Pancreas (tissue), 10 donors: ENCODE results near the gene MAGIX. TPM values are rescaled to one million over a fixed set of nuclear protein-coding genes. Genes with fewer than 3 reads are reported as not detected.

Experiments used
- ATAC-seq, 4 donors: fragments of 200-7000 bp; cut with Tn5 transposase; one replicate each; pipeline versions ENCODE4 v1.8.0 to v1.9.1; 2020; ENCODE audit warnings: mild to moderate bottlenecking in 4 of 4, moderate library complexity in 4 of 4
- DNase-seq, 6 donors: peaks; one replicate each; pipeline ENCODE4 v3.0.0-alpha.2; 2020
- FAIRE-seq: peaks from 2 replicates; lab custom pipeline; 2012; peaks lifted over from hg19 to GRCh38; lab: Jason Lieb, UNC
- H3K27ac ChIP-seq, 4 donors: fragments of 200-600 bp; sonication (generic); 1 replicate in 3 of 4; 2 replicates in 1 of 4; pipeline versions ENCODE4 v1.5.0 to v1.8.0; 2020
- H3K27me3 ChIP-seq, 4 donors: fragments of 200-600 bp; one replicate each; pipeline ENCODE4 v1.8.0; 2021
- H3K36me3 ChIP-seq, 3 donors: fragments of 200-600 bp; sonication (generic) in 1 of 3; one replicate each; pipeline versions ENCODE4 v1.5.0 to v1.8.0; 2020 to 2021
- H3K4me1 ChIP-seq, 3 donors: fragments of 200-600 bp; one replicate each; pipeline ENCODE4 v1.8.0; 2021
- H3K4me3 ChIP-seq, 4 donors: fragments of 200-600 bp; sonication (generic) in 2 of 4; one replicate each; pipeline versions ENCODE4 v1.5.0 to v1.8.0; 2020 to 2021
- H3K9me3 ChIP-seq, 4 donors: fragments of 200-600 bp; one replicate each; pipeline ENCODE4 v1.8.0; 2021
- WGBS, 2 donors: extraction: QIAGEN DNeasy Blood & Tissue Kit; methylation state at CpG; one replicate each; pipeline ENCODE4 v1.1.7; 2013; 5-methylcytosine and 5-hydroxymethylcytosine counted together
- intact Hi-C, 3 donors: fragments of 100-400 bp; cut with DNase I; formaldehyde crosslinking; loops; one replicate each; pipeline versions ENCODE4 v1.11.1 to v1.14.2; 2022
- polyA plus RNA-seq, 2 donors: library from polyadenylated mRNA; stranded (reverse); fragments of 200-250 nt; gene quantifications; one replicate each; pipeline ENCODE4 v1.2.3, GENCODE V29; 2013
- total RNA-seq, 6 donors: library from RNA; stranded (reverse); fragmentation: NEBNext Ultra II Directional in 4 of 6; extraction: Animal tissue kit (Norgen Biotek cat#: 25700) in 4 of 6; gene quantifications; one replicate each; pipeline versions ENCODE4 v1.2.1 to v1.2.4, GENCODE V29; 2021 to 2023
- TF ChIP-seq, protein P1 (sequence below), 4 donors: fragments of 200-600 bp; sonication (generic) in 3 of 4; IDR thresholded peaks; one replicate each; pipeline versions ENCODE4 v1.5.0 to v1.8.0; 2021; ENCODE audit warnings: antibody characterized with exemption in 4 of 4
- donor health status: healthy with polysubstance abuse.
- donor health status: DM: no; HTN: no; CAD: no; lungs with moderate emphysema.
- donor health status: DM: no; HTN: no; CAD: no.
- donor health status: control.
- donor health status: control.
- donor health status: Bipolar disorder and iron deficiency.
- donor health status: DM: yes; HTN: yes; CAD: no.
- donor health status: DM: no; HTN: no; CAD: no.
- donor health status: DM: no; HTN: no; CAD: no.
- donor health status: DM: yes; HTN: yes; CAD: no.

The MAGIX gene
- total and polyA plus RNA-seq, 8 donors: 6.8 to 25.7 (median 8.6) TPM

- FAIRE-seq (peak; percentile 95), DNase-seq (peak; percentile 87 to 94 (median 91)), ATAC-seq (peak; percentile 70 to 84 (median 84))
- intact Hi-C loops: no loop called here
- WGBS, 2 donors: 9 to 40% methylated on average over 41 to 45 of the region's 46 CpGs
- Histone ChIP-seq H3K9me3 (no peaks in the 10 kb centered on the region), H3K4me3 (peak overlapping the region in 2 of 4 donors; percentile 40 to 44), H3K4me1 (peaks cover 0 to 6% (median 0%) of the 10 kb centered on the region in 3 donors), H3K27me3 (no peaks in the 10 kb centered on the region), H3K36me3 (no peaks in the 10 kb centered on the region), H3K27ac (peak overlapping the region in 3 of 4 donors; percentile 23 to 55 (median 42))
- TF ChIP-seq, protein P1, sequence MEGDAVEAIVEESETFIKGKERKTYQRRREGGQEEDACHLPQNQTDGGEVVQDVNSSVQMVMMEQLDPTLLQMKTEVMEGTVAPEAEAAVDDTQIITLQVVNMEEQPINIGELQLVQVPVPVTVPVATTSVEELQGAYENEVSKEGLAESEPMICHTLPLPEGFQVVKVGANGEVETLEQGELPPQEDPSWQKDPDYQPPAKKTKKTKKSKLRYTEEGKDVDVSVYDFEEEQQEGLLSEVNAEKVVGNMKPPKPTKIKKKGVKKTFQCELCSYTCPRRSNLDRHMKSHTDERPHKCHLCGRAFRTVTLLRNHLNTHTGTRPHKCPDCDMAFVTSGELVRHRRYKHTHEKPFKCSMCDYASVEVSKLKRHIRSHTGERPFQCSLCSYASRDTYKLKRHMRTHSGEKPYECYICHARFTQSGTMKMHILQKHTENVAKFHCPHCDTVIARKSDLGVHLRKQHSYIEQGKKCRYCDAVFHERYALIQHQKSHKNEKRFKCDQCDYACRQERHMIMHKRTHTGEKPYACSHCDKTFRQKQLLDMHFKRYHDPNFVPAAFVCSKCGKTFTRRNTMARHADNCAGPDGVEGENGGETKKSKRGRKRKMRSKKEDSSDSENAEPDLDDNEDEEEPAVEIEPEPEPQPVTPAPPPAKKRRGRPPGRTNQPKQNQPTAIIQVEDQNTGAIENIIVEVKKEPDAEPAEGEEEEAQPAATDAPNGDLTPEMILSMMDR (IDR thresholded peaks at IDR 0.05): no peak
Measured at GRCh38 chrX:49184294-49185281, 22.0 kb downstream of the MAGIX start.

DNA sequence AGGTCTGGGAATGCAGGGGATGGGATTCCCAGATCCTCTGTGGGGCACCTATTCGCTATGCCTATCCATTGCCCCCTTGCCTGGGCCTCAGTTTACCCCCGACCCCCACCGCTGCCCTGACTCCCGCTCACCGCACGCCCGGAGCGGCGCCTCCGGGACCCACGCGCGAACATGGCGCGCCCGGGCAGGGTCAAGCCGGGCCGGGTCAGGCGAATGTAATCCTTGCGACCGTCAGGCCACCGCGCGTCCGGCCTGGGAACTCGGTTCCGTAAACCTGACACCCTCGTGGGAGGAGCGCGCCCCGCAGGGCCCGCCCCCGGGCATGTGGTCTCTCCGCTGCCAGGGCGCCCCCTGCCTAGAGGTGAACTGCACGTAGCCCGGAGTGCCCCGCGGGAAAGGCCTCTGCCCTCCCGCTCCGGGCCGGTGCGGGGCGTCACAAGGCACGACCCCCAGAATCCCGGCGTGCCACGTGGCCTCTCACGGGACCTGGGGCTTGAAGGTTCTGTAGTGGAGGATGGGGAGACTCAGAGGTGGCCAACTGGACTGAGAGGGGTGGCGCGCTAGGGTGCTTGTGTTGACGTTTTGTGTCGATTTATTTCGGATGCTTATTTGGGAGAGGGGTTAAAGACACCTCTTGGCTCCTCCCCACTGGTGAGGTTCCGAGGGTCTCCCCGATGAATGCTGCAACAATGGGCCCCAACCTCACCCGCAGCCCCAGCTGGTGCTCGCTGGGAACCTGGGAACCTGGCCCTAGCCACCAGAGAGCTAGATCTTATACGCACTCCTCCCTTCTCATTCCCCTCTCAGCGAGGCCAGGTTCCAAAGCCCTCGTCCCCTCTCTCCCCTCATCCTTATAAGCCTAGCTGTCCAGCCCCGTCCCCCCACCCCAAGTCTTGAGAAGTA, 23.8 kb downstream of the MAGIX start, which contains the start of gene PRICKLE3:
Gene PRICKLE3, minus strand, starts transcription at position 249 of the 903 bp plus-strand sequence. Its CDS starts 76 bp downstream, at position 173.
- Histone ChIP-seq H3K9me3 (no peaks in the 10 kb centered on the region), H3K4me1 (peaks cover 0 to 9% (median 0%) of the 10 kb centered on the region in 3 donors), H3K27me3 (no peaks in the 10 kb centered on the region), H3K36me3 (no peaks in the 10 kb centered on the region), H3K27ac (peak within 1 kb of the TSS; percentile 24 to 74 (median 61)), H3K4me3 (peak within 1 kb of the TSS; percentile 10 to 44 (median 32))
- intact Hi-C loops: no loop called here
- peak; percentile 82 to 94 (median 86) for DNase-seq
- 6 to 36% methylated on average over 61 to 62 of the region's 62 CpGs for WGBS, 2 donors
- peak; percentile 48 to 63 (median 62) for ATAC-seq
- TF ChIP-seq, protein P1 (IDR thresholded peaks at IDR 0.05): peak in 1 of 4 donors; percentile 13
- no peak for FAIRE-seq

- no peaks in the 10 kb centered on the region for H3K27me3 ChIP-seq
- DNase-seq (no peak), ATAC-seq (no peak), FAIRE-seq (no peak)
- whole genome bisulfite sequencing, 2 donors: 68 to 78% methylated on average over 15 of the region's 15 CpGs
- peaks cover 0 to 9% (median 0%) of the 10 kb centered on the region in 3 donors for H3K4me1 ChIP-seq
- H3K4me3 ChIP-seq: no peak overlapping the region
- H3K9me3 ChIP-seq: no peaks in the 10 kb centered on the region
- no peaks in the 10 kb centered on the region for H3K36me3 ChIP-seq
- intact Hi-C loops: no loop called here
- H3K27ac ChIP-seq: peak overlapping the region in 1 of 4 donors; percentile 73
- TF ChIP-seq, protein P1 (IDR thresholded peaks at IDR 0.05): no peak
Measured at GRCh38 chrX:49187028-49187394, 24.5 kb downstream of the MAGIX start.

DNA sequence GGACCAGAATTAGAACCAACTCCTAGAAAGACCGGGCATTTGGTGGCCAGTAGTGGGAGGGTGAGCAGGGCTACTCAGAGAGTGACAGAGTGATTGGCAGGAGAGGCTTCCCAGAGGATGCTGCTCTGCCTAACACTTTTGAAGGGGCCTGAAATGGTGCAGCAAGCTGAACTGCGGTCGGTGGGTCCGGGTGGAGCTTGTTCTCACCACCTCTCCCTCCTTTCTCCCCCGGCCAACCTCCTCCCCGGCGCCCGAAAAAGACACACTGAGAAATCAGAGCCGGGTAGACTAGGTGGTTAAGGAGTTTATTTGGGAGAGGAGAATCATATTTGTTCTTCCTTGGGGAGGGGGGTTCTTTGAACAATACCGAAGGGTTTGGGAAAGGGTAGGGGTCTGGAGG, 25.0 kb downstream of the MAGIX start:
- H3K27me3 ChIP-seq: no peaks in the 10 kb centered on the region
- no peaks in the 10 kb centered on the region for H3K9me3 ChIP-seq
- no peak for DNase-seq
- H3K36me3 ChIP-seq: no peaks in the 10 kb centered on the region
- no peak overlapping the region for H3K27ac ChIP-seq
- no peak overlapping the region for H3K4me3 ChIP-seq
- TF ChIP-seq, protein P1 (IDR thresholded peaks at IDR 0.05): no peak
- no peak for FAIRE-seq
- peaks cover 0 to 9% (median 0%) of the 10 kb centered on the region in 3 donors for H3K4me1 ChIP-seq
- 75 to 77% methylated on average over 10 of the region's 10 CpGs for WGBS, 2 donors
- ATAC-seq: no peak
- intact Hi-C loops: no loop called here
